Measurements from ENCODE around the gene LMX1A.

LMX1A gene

GRCh38 chr1:165248969-165249571 is 107.4 kb downstream of the LMX1A start:
- no peak overlapping the region for H3K4me3 Mint-ChIP-seq
- CTCF ChIA-PET: no interaction called here
- no peaks in the 10 kb centered on the region for H3K9me3 Mint-ChIP-seq
- no peak for DNase-seq
- peaks cover 9% of the 10 kb centered on the region for H3K27me3 Mint-ChIP-seq
- no peaks in the 10 kb centered on the region for H3K4me1 Mint-ChIP-seq
- no peaks in the 10 kb centered on the region for H3K36me3 Mint-ChIP-seq
- no peak overlapping the region for H3K27ac Mint-ChIP-seq

GRCh38 chr1:165241952-165242351 is 114.6 kb downstream of the LMX1A start:
- no peaks in the 10 kb centered on the region for H3K9me3 Mint-ChIP-seq
- peaks cover 10% of the 10 kb centered on the region for H3K27me3 Mint-ChIP-seq
- CTCF ChIA-PET: no interaction called here
- no peak for DNase-seq
- H3K4me1 Mint-ChIP-seq: no peaks in the 10 kb centered on the region
- no peaks in the 10 kb centered on the region for H3K36me3 Mint-ChIP-seq
- no peak overlapping the region for H3K4me3 Mint-ChIP-seq
- H3K27ac Mint-ChIP-seq: no peak overlapping the region

- CTCF ChIA-PET: no interaction called here
- Mint-ChIP-seq H3K4me1 (no peaks in the 10 kb centered on the region), H3K36me3 (no peaks in the 10 kb centered on the region), H3K9me3 (no peaks in the 10 kb centered on the region), H3K27ac (no peak overlapping the region), H3K27me3 (peaks cover 17% of the 10 kb centered on the region), H3K4me3 (no peak overlapping the region)
- DNase-seq: no peak
These were observed 115.2 kb downstream of the LMX1A start for GRCh38 chr1:165241321-165241720.

DNA sequence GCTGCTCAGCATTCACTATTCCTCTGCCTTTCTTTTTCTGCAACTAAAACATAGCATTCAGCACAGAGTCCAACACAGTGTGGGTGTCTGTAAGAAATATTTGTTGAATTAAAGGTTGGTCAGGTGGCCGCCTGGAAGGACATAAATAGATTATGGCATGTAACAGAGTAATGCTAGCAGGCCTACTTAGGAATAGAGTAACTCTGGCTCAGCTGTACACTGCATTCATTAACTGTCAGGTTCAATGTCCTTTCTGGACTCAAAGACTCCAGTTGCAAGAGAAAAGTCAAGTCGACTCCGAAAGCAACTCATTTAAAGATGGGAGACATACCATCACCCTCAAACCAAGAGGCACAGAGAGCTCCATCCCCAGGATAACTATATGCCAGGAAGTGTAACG is 116.0 kb downstream of the LMX1A start:
- CTCF ChIA-PET: interaction anchor here (0.7 to 1.0 kb wide), 2 partner anchors 18 to 101 kb away, joined by 3 read pairs; no protein-coding TSS in a partner anchor
- H3K27me3 Mint-ChIP-seq: peaks cover 25% of the 10 kb centered on the region
- no peaks in the 10 kb centered on the region for H3K9me3 Mint-ChIP-seq
- H3K4me3 Mint-ChIP-seq: no peak overlapping the region
- no peak overlapping the region for H3K27ac Mint-ChIP-seq
- H3K36me3 Mint-ChIP-seq: no peaks in the 10 kb centered on the region
- H3K4me1 Mint-ChIP-seq: no peaks in the 10 kb centered on the region
- no peak for DNase-seq

DNA sequence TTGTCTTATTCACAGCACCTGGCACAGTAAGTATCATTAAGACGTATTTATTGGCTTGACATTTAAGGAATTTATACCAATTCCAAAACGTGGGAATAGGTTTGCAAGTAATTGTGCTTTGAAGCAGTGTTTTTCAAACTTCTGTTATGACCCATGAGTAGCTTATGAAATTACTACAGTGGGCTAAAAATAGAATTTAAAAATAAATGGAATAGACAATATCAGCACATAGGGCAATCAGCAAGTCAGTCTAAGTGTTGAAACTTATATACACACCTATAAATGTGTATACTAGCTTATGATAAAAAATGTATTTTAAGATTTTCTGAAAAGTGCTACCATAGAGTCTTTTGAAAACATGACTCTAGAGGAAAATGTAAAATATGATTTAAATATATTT is 116.6 kb downstream of the LMX1A start:
- Mint-ChIP-seq H3K4me3 (no peak overlapping the region), H3K9me3 (no peaks in the 10 kb centered on the region), H3K36me3 (peaks cover under 1% of the 10 kb centered on the region), H3K4me1 (peaks cover 2% of the 10 kb centered on the region), H3K27me3 (peaks cover 31% of the 10 kb centered on the region), H3K27ac (no peak overlapping the region)
- no peak for DNase-seq
- CTCF ChIA-PET: interaction anchor here (0.7 to 1.0 kb wide), 2 partner anchors 19 to 101 kb away, joined by 3 read pairs; no protein-coding TSS in a partner anchor

DNA sequence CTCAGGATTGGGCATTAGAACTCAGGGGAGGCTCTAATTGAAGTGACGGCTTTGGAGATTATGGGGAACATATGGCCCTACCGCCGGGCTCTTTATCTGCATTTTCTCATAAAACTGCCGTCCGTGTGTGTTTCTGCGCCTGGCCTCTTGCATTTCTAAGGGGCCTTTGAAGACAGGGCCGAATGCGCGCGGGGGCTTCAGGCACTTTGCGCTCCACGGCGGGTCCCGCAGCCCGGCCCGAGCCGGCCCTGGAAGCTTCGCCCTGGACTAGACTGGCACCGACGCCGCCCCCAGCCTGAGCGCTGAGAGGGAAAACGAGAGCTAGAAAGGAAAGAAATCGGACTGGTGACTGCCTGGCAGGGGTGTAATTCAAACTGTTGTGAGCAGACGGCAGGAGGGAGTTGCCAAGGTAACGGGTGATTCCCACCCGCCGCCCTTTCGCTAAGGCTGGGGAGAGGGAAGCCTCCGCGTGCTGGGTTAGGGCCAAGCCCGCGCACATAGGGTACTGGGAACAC is 120.7 kb downstream of the LMX1A start:
- CTCF ChIA-PET: no interaction called here
- H3K27me3 Mint-ChIP-seq: peaks cover 57% of the 10 kb centered on the region

DNA sequence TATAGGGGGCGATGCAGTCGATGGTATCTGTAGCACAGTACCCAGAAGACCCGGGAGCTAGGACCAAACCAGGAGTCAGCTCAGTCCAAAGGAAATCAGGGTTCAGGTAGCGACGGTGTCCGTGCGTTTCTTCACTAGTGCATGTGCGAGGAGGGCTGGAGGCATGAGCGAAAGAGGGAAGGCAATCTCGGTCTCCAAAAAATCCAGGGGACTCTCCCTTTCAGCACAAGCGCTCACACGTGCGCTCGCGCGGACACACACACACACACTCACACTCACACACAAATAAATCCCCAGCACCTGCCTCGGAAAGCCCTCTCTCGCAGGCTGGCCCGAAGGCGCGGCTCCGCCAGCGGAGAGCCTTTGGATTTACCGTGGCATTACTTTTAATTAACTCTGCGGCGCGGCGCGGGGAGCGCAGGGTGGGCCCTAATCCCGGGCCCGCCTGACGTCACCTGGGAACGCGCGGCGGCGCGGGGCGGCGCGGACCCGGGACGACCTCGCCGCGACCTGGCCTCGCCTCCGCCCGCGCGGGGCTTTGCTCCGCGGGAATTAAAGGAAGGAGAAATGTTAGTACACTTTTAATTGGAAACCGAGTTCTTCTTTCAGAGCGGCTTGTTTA is 121.2 kb downstream of the LMX1A start:
- Mint-ChIP-seq H3K27ac (no peak overlapping the region), H3K9me3 (no peaks in the 10 kb centered on the region), H3K36me3 (peaks cover 1% of the 10 kb centered on the region), H3K4me3 (no peak overlapping the region), H3K4me1 (peaks cover 3% of the 10 kb centered on the region), H3K27me3 (peaks cover 57% of the 10 kb centered on the region)
- CTCF ChIA-PET: no interaction called here
- no peak for DNase-seq

More for the DNA sequence above, 120.7 kb downstream of the LMX1A start:
- Mint-ChIP-seq H3K4me1 (peaks cover 3% of the 10 kb centered on the region), H3K9me3 (no peaks in the 10 kb centered on the region), H3K27ac (no peak overlapping the region), H3K4me3 (no peak overlapping the region), H3K36me3 (peaks cover 1% of the 10 kb centered on the region)
- DNase-seq: no peak

DNA sequence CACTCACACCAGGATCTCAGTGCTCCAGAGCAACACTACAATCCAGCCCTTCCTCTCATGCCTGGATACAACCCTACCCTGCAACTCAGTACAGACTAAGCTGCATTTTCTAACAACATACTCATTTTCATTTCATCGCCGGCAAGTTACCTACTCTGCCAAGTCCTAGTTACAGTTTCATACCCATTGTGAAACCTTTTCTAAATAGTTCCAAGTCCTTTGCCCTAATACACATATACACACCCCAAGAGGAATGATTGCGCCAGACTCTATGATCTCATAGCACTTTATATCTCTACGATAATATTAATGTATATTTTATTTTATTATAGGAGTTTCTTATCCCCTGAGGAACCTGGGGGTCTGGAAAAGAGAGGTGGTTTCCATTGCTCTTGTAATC is 122.4 kb downstream of the LMX1A start:
- Mint-ChIP-seq H3K4me3 (no peak overlapping the region), H3K9me3 (no peaks in the 10 kb centered on the region), H3K27ac (no peak overlapping the region), H3K27me3 (peaks cover 57% of the 10 kb centered on the region), H3K36me3 (peaks cover 1% of the 10 kb centered on the region), H3K4me1 (peaks cover 3% of the 10 kb centered on the region)
- DNase-seq: no peak
- CTCF ChIA-PET: no interaction called here

- peaks cover 14% of the 10 kb centered on the region for H3K27me3 Mint-ChIP-seq
- no peak overlapping the region for H3K4me3 Mint-ChIP-seq
- CTCF ChIA-PET: no interaction called here
- no peaks in the 10 kb centered on the region for H3K4me1 Mint-ChIP-seq
- DNase-seq: no peak
- H3K9me3 Mint-ChIP-seq: no peaks in the 10 kb centered on the region
- no peaks in the 10 kb centered on the region for H3K36me3 Mint-ChIP-seq
- H3K27ac Mint-ChIP-seq: no peak overlapping the region
These were observed 127.8 kb downstream of the LMX1A start for GRCh38 chr1:165228676-165229075.

DNA sequence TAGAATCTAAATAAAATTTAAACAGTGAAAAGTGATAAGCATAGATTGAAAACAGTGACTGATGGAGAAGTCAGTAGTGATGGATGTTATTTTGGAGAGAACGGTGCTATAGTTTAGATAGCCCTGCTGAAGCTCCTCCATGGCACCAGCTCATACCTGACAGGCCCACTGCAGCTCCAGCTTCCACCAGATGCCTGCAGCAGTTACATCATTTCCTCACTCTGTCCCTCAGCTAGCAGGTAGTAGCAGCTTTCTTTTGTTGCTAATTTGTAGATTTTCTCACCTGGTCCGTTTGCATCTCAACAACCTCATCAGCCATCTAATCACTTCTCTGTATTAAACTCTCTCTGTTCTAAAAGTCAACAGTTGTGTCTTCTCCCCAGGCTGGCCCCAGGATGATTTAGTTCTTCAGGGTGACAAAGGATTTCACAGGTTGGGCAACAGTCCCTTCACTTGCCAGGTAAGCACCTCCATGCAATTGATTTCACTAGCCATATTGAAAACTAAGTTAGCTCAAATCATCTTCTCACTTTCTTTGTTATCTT is 128.3 kb downstream of the LMX1A start:
- CTCF ChIA-PET: no interaction called here
- no peaks in the 10 kb centered on the region for H3K36me3 Mint-ChIP-seq

DNA sequence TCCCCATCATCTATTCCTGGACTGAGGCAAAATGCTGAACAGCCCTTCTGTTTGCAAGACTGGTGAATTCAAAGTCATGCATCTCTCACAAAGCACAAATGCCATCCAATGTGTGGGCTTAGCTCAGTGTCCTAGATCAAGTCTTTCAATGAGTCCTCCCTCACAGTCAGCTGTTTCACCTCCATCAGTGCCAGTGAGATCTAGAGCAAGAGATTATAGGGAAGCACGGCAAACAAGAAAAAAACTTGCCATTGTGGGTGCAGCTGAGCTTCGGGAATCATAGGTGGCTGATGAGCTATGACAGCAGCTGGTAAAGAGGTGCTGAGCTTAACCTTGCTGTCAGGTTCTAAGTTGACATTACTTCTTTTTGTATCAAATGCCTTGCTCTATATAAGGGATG is 130.2 kb downstream of the LMX1A start:
- H3K27me3 Mint-ChIP-seq: no peaks in the 10 kb centered on the region
- DNase-seq: no peak
- CTCF ChIA-PET: no interaction called here
- H3K9me3 Mint-ChIP-seq: no peaks in the 10 kb centered on the region
- no peaks in the 10 kb centered on the region for H3K36me3 Mint-ChIP-seq
- H3K27ac Mint-ChIP-seq: no peak overlapping the region
- H3K4me1 Mint-ChIP-seq: no peaks in the 10 kb centered on the region
- no peak overlapping the region for H3K4me3 Mint-ChIP-seq

More for the DNA sequence above, 128.3 kb downstream of the LMX1A start:
- no peaks in the 10 kb centered on the region for H3K9me3 Mint-ChIP-seq
- DNase-seq: no peak
- peaks cover 10% of the 10 kb centered on the region for H3K27me3 Mint-ChIP-seq
- no peak overlapping the region for H3K4me3 Mint-ChIP-seq
- no peak overlapping the region for H3K27ac Mint-ChIP-seq
- no peaks in the 10 kb centered on the region for H3K4me1 Mint-ChIP-seq

DNA sequence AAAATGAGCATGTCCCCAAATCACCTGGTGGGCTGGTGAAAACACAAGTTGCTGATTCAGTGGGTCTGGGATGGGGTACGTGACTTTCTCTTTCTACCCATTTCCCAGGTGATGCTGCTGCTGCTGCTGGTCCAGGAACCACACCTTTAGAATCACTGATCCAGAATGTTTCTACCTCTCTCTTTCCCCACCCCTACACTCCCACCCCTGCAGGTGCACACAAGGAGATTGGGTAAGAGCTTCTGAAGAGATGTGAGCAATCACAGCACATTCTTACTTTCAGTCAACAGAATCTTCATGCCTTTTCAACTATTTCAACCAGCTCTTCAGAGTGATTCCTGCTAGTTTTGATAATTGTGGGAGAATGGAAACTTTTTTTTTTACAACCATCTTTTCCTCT is 130.9 kb downstream of the LMX1A start:
- no peak for DNase-seq
- no peak overlapping the region for H3K4me3 Mint-ChIP-seq
- no peaks in the 10 kb centered on the region for H3K9me3 Mint-ChIP-seq
- H3K36me3 Mint-ChIP-seq: no peaks in the 10 kb centered on the region
- no peak overlapping the region for H3K27ac Mint-ChIP-seq
- H3K4me1 Mint-ChIP-seq: no peaks in the 10 kb centered on the region
- CTCF ChIA-PET: no interaction called here
- no peaks in the 10 kb centered on the region for H3K27me3 Mint-ChIP-seq

DNA sequence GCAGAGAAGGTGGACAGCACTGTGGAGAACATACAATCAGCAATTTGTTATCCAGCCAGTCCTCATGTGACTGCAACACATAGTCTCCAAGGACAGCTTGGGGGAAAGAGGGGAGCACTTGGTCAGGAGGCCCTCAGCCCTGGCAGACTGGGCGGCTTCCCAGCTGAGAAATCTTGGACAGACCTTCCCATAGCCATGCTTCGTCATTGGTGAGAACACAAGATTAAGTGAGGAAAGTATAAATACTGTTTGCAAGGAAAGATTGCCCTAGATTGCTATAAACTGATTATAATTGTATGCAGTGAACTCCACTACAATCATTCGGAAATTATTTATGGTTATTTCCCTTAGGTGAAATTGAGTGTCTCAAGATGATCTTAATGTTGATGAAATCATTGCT is 131.5 kb downstream of the LMX1A start:
- Mint-ChIP-seq H3K36me3 (no peaks in the 10 kb centered on the region), H3K4me3 (no peak overlapping the region), H3K4me1 (no peaks in the 10 kb centered on the region), H3K27ac (no peak overlapping the region), H3K9me3 (no peaks in the 10 kb centered on the region), H3K27me3 (no peaks in the 10 kb centered on the region)
- CTCF ChIA-PET: no interaction called here
- no peak for DNase-seq

GRCh38 chr1:165224504-165224903 is 132.0 kb downstream of the LMX1A start:
- H3K4me3 Mint-ChIP-seq: no peak overlapping the region
- DNase-seq: no peak
- H3K9me3 Mint-ChIP-seq: no peaks in the 10 kb centered on the region
- no peak overlapping the region for H3K27ac Mint-ChIP-seq
- H3K36me3 Mint-ChIP-seq: no peaks in the 10 kb centered on the region
- H3K27me3 Mint-ChIP-seq: peaks cover 3% of the 10 kb centered on the region
- CTCF ChIA-PET: no interaction called here
- H3K4me1 Mint-ChIP-seq: no peaks in the 10 kb centered on the region

DNA sequence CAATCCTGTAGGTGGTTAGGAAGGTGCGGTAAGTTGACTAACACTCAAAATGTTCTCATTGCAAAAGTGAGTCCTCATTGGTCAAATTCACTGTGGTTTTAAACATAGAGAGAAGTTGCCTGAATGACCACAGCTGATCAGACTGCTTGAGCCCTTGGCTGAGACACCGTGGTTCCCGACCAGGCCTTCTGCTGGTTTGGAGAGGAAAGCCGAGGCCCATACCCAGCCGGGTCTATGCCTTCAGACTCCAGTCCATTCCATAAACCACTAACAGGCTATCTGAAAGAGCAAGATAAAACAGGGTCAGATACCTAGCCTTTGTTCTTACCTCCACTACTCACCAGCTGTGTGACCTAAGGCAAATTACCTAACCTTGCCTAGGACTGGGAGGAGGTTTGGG is 133.9 kb downstream of the LMX1A start:
- H3K4me3 Mint-ChIP-seq: no peak overlapping the region
- H3K9me3 Mint-ChIP-seq: no peaks in the 10 kb centered on the region
- CTCF ChIA-PET: no interaction called here
- no peak overlapping the region for H3K27ac Mint-ChIP-seq
- H3K36me3 Mint-ChIP-seq: no peaks in the 10 kb centered on the region
- H3K4me1 Mint-ChIP-seq: no peaks in the 10 kb centered on the region
- no peak for DNase-seq
- peaks cover 7% of the 10 kb centered on the region for H3K27me3 Mint-ChIP-seq

Data from activated naive CD4-positive, alpha-beta T cell treated with anti-CD3 and anti-CD28 coated beads, Interleukin-2, amount 10 ng/mL, durations not matched to agents 7 days and 5 days (primary cell).